AG09309 (cell line): ENCODE results near the gene GJA3.

ENCODE experiments used
- DNase-seq: peaks from one replicate; pipeline ENCODE4 v3.0.0-alpha.2; 2010; ENCODE audit warnings: low read depth
- H3K4me3 ChIP-seq: 2 replicates; pipeline ENCODE4 v1.5.1; 2011; ENCODE audit warnings: mild to moderate bottlenecking, low read depth, low read length, moderate library complexity; ENCODE audit not compliant: control insufficient read depth
- TF ChIP-seq, protein P1 (sequence below): IDR thresholded peaks from 2 replicates; pipeline ENCODE4 v1.5.1; 2011; ENCODE audit warnings: mild to moderate bottlenecking, low read depth, low read length, inconsistent platforms; ENCODE audit not compliant: insufficient read depth, control insufficient read depth; ENCODE audit errors: missing control alignments

GJA3 gene

GRCh38 chr13:20150561-20150960 lies 10.3 kb downstream of the GJA3 start:
- TF ChIP-seq, protein P1, sequence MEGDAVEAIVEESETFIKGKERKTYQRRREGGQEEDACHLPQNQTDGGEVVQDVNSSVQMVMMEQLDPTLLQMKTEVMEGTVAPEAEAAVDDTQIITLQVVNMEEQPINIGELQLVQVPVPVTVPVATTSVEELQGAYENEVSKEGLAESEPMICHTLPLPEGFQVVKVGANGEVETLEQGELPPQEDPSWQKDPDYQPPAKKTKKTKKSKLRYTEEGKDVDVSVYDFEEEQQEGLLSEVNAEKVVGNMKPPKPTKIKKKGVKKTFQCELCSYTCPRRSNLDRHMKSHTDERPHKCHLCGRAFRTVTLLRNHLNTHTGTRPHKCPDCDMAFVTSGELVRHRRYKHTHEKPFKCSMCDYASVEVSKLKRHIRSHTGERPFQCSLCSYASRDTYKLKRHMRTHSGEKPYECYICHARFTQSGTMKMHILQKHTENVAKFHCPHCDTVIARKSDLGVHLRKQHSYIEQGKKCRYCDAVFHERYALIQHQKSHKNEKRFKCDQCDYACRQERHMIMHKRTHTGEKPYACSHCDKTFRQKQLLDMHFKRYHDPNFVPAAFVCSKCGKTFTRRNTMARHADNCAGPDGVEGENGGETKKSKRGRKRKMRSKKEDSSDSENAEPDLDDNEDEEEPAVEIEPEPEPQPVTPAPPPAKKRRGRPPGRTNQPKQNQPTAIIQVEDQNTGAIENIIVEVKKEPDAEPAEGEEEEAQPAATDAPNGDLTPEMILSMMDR: no peak
- no peak overlapping the region for H3K4me3 ChIP-seq
- DNase-seq: no peak

DNA sequence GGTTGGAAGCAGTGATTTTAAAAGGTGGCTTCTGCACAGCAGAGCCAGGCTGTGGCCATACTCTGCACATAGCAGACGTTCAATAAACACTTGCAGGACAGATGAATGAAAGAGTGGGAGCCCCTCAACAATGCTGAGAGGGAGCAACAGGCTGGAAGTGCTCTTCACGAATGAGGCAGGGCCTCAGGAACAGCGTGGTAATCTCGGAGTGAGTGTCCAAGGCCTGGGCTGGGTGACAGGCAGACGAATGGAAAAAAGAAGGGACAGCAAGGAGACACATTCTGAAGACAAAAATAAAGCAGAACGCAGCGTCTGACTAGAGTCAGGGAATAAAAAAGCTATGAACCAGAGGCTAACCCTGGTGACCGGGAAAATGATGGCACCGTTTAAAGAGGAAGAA lies 11.1 kb downstream of the GJA3 start:
- no peak for DNase-seq
- TF ChIP-seq, protein P1: no peak
- H3K4me3 ChIP-seq: no peak overlapping the region

GRCh38 chr13:20148501-20149183 lies 12.2 kb downstream of the GJA3 start:
- TF ChIP-seq, protein P1: no peak
- no peak overlapping the region for H3K4me3 ChIP-seq
- DNase-seq: no peak

DNA sequence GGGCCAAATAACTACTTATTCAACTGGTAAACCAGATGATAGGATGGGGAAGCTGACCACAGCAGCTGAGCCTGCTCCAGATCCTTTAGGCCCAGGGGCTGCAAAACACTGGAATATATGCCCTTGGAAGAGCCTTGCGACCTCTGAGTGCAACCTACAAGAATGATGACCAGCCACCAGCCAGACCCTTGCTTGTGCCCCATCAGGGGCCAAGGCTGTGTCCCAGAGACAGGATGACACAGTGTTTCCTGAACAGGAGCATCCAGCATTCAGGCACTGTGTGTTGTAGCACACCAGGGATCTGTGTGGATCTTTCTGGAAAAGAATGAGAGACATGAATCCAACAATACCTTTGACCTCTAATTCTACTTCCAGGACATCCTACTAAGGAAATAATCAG lies 14.5 kb downstream of the GJA3 start:
- no peak overlapping the region for H3K4me3 ChIP-seq
- no peak for DNase-seq
- TF ChIP-seq, protein P1: no peak

DNA sequence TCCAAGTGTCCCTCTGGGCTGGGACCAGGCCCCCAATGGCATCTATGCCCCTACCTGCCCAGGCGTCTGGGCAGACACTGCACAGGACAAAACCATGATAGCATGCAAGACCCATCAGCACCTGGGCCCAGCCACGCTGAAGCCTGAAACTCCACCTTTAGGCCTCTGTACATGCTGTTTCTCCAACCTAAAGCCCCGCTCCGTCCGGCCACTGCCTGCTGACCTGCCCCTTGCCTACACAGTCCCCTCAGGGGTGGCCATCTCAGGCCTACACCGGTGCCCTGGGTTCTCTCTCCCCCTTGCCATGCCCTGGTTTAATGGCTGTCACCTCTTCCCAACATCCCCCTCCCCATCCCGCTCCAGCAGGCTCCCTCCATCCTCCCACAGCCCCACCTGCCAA lies 15.3 kb downstream of the GJA3 start:
- TF ChIP-seq, protein P1: no peak
- H3K4me3 ChIP-seq: no peak overlapping the region
- no peak for DNase-seq

- TF ChIP-seq, protein P1: no peak
- H3K4me3 ChIP-seq: no peak overlapping the region
- no peak for DNase-seq
Observed at GRCh38 chr13:20144141-20144850, 16.6 kb downstream of the GJA3 start.
